Stimulated activated CD4-positive, alpha-beta T cell treated with anti-CD3 and anti-CD28 coated beads, Interleukin-2, amount 100 ng/mL, for 48 hours (primary cell): ENCODE results near the gene SHROOM2.
"Not testable (repeated sequence)": the region's sequence is repeated elsewhere in the genome, so short reads cannot be mapped to it uniquely, and the experiment has no call there.

Experiments
- DNase-seq, 2 donors: peaks; one replicate each; pipeline ENCODE4 v3.0.0-alpha.2; 2020

SHROOM2 gene

GRCh38 chrX:9784332-9784731 is 1.9 kb upstream of the SHROOM2 start:
- no peak for DNase-seq

GRCh38 chrX:9785254-9785943 is 830 bp upstream of the SHROOM2 start:
- DNase-seq, result no peak

DNA sequence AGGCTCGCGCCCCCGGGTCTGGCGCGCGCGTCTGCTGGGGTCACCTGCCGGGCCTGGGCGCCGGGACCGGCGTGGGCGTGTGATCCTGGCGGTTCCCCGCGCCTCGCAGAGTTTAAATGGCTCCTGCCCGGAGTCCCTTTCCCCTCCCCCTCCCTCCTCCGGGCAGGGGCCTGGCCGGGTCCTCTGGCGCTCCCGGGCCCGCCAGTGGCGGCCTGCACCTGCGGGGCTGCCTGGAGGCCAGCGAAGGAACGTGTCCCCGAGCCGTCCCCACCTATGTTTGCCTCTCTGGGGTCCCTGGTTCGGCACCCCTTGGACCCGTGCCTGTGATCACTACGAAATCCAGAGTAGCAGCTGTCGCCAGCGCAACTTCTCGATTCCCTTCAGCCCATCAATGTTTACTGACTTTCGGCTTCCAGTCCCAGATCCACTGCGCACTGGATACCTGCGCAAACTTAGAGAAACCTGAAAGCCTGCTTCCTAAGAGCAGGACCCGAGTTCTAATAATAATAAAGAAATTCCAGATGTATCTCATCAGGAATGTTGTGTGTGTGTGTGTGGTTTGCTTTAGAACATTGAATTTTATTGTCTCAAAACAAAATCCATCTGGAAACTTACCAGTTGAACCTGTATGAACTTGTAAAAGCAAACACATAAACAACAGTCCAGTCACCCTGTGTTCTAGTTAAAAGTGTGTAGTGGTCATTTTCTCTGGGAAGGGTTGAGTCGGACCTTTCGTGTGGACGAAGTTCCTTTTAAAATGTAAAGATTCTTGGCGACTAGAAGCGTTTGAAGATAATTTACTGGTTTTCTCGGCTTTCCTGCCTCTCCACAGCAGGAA is 788 bp downstream of the SHROOM2 start:
- DNase-seq, result no peak

GRCh38 chrX:9788911-9789310 is 2.7 kb downstream of the SHROOM2 start:
- no peak for DNase-seq

DNA sequence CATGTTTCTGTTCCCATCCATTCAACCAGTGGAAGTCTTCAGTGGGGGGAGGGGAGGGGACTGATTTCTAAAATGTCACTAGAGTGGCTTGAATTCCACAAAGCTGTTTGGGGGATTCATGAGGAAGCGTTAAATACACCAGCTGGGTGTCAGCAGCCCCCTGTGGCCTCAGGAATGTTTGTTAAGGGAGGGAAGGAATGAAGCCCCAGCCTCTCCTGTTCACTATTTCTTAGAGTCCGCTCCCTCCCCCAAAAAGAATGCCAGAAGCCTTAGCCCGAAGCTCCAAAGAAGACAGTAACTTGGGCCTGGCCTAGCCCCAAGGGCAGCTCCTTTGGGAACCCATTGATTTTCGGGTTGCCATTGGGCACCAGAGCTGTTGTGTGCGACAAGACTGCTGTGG is 3.3 kb downstream of the SHROOM2 start:
- no peak for DNase-seq

DNA sequence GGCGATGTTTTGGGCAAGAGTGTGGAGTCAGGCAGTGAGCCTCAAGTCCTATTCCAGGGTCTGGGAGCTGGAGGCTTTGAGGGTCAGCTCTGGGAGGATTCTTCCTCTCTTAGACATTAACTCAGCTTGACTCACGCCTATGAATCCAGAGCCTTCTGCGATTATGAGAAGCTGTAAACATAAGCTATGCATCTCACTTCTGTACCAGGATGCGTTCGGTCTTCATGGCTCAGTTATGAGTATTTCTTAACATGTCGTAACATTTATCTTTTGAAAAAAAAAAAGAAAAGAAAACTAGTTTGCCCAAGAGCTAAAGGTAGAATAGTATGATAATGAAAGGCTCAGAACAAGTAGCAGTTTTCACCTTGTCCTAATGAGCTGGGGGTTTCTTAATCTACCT is 4.6 kb downstream of the SHROOM2 start:
- no peak for DNase-seq

GRCh38 chrX:9794495-9794894 is 8.3 kb downstream of the SHROOM2 start:
- no peak for DNase-seq

DNA sequence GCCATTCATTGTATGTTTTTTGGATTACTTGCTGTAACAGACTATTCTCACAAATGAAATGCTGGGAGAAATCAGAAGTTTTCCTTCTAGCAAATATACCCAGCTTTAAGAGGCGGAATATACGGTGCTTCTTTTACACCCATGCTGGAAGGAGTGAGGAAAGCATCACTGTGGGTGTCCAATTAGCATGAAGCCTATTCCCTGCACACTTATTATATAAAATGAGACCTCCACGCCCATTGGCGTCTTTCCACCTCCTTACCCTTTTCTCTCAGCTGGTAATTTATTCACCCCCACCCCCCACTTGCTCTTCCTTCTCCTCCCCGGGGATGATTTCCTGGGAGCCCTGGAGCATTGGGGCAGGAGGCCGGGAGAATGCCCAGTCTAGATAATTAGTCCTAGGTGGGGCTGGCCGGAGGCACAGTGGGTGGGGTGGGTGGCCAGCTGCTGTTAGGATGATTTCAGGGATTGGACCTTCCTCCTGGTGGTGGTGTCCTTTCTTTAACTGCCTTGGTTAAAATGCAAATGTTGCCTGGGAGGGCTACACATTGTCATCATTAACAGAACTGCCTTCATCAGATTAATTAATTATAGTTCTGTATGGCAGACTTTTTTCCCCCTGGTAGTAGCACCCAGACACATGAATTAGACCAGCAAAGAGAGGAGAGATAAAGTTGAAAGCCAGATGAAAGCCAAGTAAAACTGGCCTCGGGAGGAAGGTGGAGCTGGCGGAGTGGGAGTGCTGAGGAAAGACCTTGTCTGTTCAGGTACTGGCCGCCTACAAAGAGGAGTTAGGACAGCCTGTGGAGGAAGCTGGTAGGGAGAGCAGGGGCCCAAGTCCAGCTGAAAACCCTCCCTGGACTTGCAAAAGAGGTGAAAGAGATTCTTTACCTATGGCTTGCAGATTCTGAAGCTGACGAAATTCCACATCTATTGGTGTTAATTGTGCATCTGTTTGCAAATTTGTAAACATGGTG is 11.4 kb downstream of the SHROOM2 start:
- no peak for DNase-seq

DNA sequence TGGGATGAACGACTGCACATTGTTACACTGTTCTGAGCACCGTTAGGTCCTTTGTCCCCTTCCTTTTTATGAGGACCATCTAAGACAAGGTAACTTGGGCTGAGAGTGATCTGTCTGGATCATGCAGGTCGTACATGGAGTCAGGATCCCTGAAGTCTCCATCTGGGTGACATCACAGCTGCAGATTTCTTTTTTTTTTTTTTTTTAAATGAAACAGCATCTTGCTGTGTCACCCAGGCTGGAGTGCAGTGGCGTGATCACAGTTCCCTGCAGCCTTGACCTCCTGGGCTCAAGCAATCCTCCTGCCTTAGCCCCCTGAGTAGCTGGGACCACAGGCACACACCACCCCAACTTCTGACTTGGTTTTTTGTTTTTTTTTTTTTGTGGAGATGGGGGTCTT is 16.5 kb downstream of the SHROOM2 start:
- DNase-seq, result no peak

DNA sequence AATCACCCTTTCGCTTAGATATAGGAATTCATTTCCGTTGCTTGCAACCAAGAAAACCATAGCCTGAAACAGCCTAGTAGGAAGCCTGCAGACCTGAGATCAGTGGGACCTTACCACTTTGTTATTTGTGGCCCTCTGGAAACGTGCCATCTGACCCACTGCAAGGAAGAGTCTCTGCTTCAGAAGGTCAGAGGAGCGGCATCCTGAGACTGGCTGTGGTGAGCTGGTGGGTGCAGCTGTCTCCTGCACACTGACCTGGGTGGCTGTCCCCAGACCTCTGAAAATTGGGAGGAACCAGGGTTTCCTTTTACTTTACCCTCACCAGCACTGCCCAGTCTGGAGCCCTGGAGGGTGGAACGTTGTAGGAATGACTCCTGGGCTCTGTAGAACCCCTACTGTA is 18.2 kb downstream of the SHROOM2 start:
- no peak for DNase-seq

GRCh38 chrX:9805956-9806355 is 19.7 kb downstream of the SHROOM2 start:
- no peak for DNase-seq

GRCh38 chrX:9807355-9808182 is 21.3 kb downstream of the SHROOM2 start:
- no peak for DNase-seq

- not testable (repeated sequence) for DNase-seq
Measured at GRCh38 chrX:9809876-9810275, 23.6 kb downstream of the SHROOM2 start.

DNA sequence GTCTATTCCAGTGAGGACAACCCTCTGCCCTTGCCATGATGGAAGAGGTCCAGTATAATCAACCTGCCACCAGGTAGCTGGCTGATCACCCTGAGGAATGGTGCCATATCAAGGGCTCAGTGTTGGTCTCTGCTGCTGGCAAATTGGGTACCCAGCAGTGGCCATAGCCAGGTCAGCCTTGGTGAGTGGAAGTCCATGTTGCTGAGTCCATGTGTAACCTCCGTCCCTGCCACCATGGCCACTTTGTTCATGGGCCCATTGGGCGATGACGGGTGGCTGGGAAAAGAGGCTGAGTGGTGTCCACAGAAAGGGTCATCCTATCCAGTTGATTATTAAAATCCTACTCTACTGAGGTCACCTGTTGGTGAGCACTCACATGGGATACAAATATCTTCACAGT is 24.9 kb downstream of the SHROOM2 start:
- DNase-seq, result not testable (repeated sequence)

DNA sequence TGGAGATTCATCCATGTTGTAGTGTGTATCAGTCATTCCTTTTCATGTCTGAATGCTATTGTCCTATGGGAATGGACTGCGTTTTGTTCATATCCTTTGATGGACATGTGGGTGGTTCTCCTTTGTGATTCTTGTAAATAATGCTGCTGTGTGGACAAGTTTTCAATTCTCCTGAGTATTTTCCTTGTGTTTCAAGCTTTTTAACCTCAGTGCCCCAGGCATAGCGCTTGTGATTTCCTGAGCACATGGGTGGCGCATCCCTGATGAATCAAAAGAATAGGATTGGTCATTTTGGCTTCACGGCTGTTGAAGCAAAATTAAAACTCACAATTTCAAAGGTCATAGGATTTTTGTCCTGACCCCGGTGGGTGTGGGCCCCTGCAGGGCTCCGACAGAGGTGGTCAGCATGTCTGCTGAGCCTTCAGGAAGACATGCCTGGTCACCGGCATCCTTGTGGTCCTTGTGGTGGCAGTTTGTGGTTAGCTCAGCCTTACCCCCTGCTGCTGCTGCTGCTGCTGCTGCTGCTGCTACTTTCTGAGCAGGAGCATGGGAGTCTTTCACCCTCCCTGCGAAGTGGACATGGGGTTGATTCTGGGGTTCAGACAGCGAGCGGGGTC is 30.0 kb downstream of the SHROOM2 start:
- DNase-seq, result no peak

- no peak for DNase-seq
Measured at GRCh38 chrX:9821572-9821971, 35.3 kb downstream of the SHROOM2 start.

- no peak for DNase-seq
Measured at GRCh38 chrX:9824554-9824953, 38.3 kb downstream of the SHROOM2 start.

- no peak for DNase-seq
Measured at GRCh38 chrX:9825129-9825790, 39.0 kb downstream of the SHROOM2 start.

- DNase-seq, result no peak
Measured at GRCh38 chrX:9825966-9826365, 39.7 kb downstream of the SHROOM2 start.

GRCh38 chrX:9829308-9830267 is 43.4 kb downstream of the SHROOM2 start:
- DNase-seq, result peak in 1 of 2 donors; percentile 16
